GM23338 (cell line): ENCODE measurements around the gene POPDC3. TPM values are rescaled to one million over a fixed set of nuclear protein-coding genes. Genes with fewer than 3 reads are reported as not detected.

Experiments
- ATAC-seq: fragments of 200-7000 bp; cut with Tn5 transposase; 3 replicates; pipeline ENCODE4 v1.9.1; 2020
- DNase-seq: peaks from one replicate; pipeline ENCODE4 v3.0.0-alpha.2; 2015; ENCODE audit warnings: low spot score
- H2AFZ ChIP-seq: fragments of 200-600 bp; sonication (generic); 2 replicates; pipeline ENCODE4 v1.8.0; 2016; ENCODE audit warnings: antibody characterized with exemption, mild to moderate bottlenecking, moderate library complexity
- H3F3A ChIP-seq: fragments of 200-600 bp; sonication (generic); replicated peaks from 2 replicates; pipeline ENCODE4 v1.8.0; 2017; ENCODE audit warnings: antibody characterized with exemption, mixed run types, low read depth
- H3K27ac ChIP-seq: fragments of 200-600 bp; sonication (generic); 2 replicates; pipeline ENCODE4 v1.6.1; 2016; ENCODE audit warnings: low read depth
- H3K27me3 ChIP-seq: fragments of 200-600 bp; sonication (generic); 2 replicates; pipeline ENCODE4 v1.8.0; 2016; ENCODE audit warnings: mild to moderate bottlenecking, mixed run types, moderate library complexity; ENCODE audit not compliant: insufficient read depth
- H3K36me3 ChIP-seq: fragments of 200-600 bp; sonication (generic); 2 replicates; pipeline ENCODE4 v1.8.0; 2016; ENCODE audit warnings: mild to moderate bottlenecking; ENCODE audit not compliant: insufficient read depth
- H3K4me1 ChIP-seq: fragments of 200-600 bp; sonication (generic); 2 replicates; pipeline ENCODE4 v1.8.0; 2016; ENCODE audit warnings: mild to moderate bottlenecking, moderate library complexity; ENCODE audit not compliant: insufficient read depth
- H3K4me2 ChIP-seq: fragments of 200-600 bp; sonication (generic); 2 replicates; pipeline ENCODE4 v1.7.1; 2017; ENCODE audit warnings: mixed run types
- H3K4me3 ChIP-seq: fragments of 200-600 bp; sonication (generic); 2 replicates; pipeline ENCODE4 v1.6.1; 2016; ENCODE audit warnings: mixed run types
- H3K79me2 ChIP-seq: fragments of 200-600 bp; sonication (generic); replicated peaks from 2 replicates; pipeline ENCODE4 v1.8.0; 2017; ENCODE audit warnings: mild to moderate bottlenecking; ENCODE audit not compliant: insufficient read depth
- H3K9me2 ChIP-seq: fragments of 200-600 bp; sonication (generic); 2 replicates; pipeline ENCODE4 v1.8.0; 2017; ENCODE audit not compliant: insufficient read depth
- H4K20me1 ChIP-seq: fragments of 200-600 bp; sonication (generic); replicated peaks from 2 replicates; pipeline ENCODE4 v1.8.0; 2017; ENCODE audit warnings: mild to moderate bottlenecking; ENCODE audit not compliant: insufficient read depth
- H3K27ac Mint-ChIP-seq: 2 replicates; pipeline ENCODE4 v1.8.0; 2020; ENCODE audit warnings: inconsistent platforms, mild to moderate bottlenecking, moderate library complexity, mixed read lengths
- H3K27me3 Mint-ChIP-seq: 3 replicates; pipeline ENCODE4 v1.8.0; 2022; ENCODE audit warnings: low read depth, mild to moderate bottlenecking, moderate library complexity, mixed read lengths, inconsistent platforms; ENCODE audit not compliant: insufficient read depth, poor library complexity
- H3K36me3 Mint-ChIP-seq: 3 replicates; pipeline ENCODE4 v1.8.0; 2021; ENCODE audit warnings: low read depth, mild to moderate bottlenecking, inconsistent platforms, moderate library complexity, mixed read lengths
- H3K4me1 Mint-ChIP-seq: 3 replicates; pipeline ENCODE4 v1.8.0; 2020; ENCODE audit warnings: mild to moderate bottlenecking, inconsistent platforms, mixed read lengths
- H3K4me3 Mint-ChIP-seq: 3 replicates; pipeline ENCODE4 v1.8.0; 2021; ENCODE audit warnings: moderate library complexity, mild to moderate bottlenecking, inconsistent platforms, mixed read lengths
- H3K9me3 Mint-ChIP-seq: 3 replicates; pipeline ENCODE4 v1.8.0; 2020; ENCODE audit warnings: moderate library complexity, mild to moderate bottlenecking, inconsistent platforms, mixed read lengths
- CREB1 ChIP-seq: fragments of 250-450 bp; sonication (Bioruptor Pico); IDR thresholded peaks from 2 replicates; pipeline ENCODE4 v1.5.0; 2020; ENCODE audit warnings: low read depth, mild to moderate bottlenecking, moderate library complexity
- EZH2 ChIP-seq: fragments of 200-600 bp; sonication (generic); IDR thresholded peaks from one replicate; pipeline ENCODE4 v1.8.0; 2017; ENCODE audit warnings: antibody characterized with exemption, mild to moderate bottlenecking, low read depth; ENCODE audit not compliant: unreplicated experiment
- EZH2phosphoT487 ChIP-seq: fragments of 200-600 bp; sonication (generic); IDR thresholded peaks from one replicate; pipeline ENCODE4 v1.8.1; 2018; ENCODE audit warnings: antibody characterized with exemption; ENCODE audit not compliant: unreplicated experiment
- JUNB ChIP-seq: IDR thresholded peaks from one replicate; pipeline ENCODE4 v1.6.1; 2016; ENCODE audit warnings: antibody characterized with exemption; ENCODE audit not compliant: unreplicated experiment
- NANOG ChIP-seq: IDR thresholded peaks from 2 replicates; pipeline ENCODE4 v1.6.1; 2016; ENCODE audit warnings: antibody characterized with exemption, borderline replicate concordance
- POLR2AphosphoS5 ChIP-seq: IDR thresholded peaks from 2 replicates; pipeline ENCODE4 v1.6.1; 2016; ENCODE audit warnings: antibody characterized with exemption, low read depth
- REST ChIP-seq: IDR thresholded peaks from one replicate; pipeline ENCODE4 v1.6.1; 2018; ENCODE audit warnings: antibody characterized with exemption; ENCODE audit not compliant: unreplicated experiment
- STAT1 ChIP-seq: IDR thresholded peaks from one replicate; pipeline ENCODE4 v1.6.1; 2016; ENCODE audit warnings: antibody characterized with exemption; ENCODE audit not compliant: unreplicated experiment
- ZNF114 ChIP-seq: fragments of 250-450 bp; sonication (Bioruptor Pico); IDR thresholded peaks from 2 replicates; pipeline ENCODE4 v1.5.0; 2020; ENCODE audit warnings: mild to moderate bottlenecking, moderate library complexity
- ZNF331 ChIP-seq: fragments of 250-450 bp; sonication (Bioruptor Pico); IDR thresholded peaks from 2 replicates; pipeline ENCODE4 v1.5.0; 2020; ENCODE audit warnings: low read depth, mild to moderate bottlenecking, moderate library complexity
- polyA plus RNA-seq: library from polyadenylated mRNA; unstranded; fragments of >200 nt; fragmentation: Nextera tagmentation; extraction: Ambion mirVana; gene quantifications from 2 replicates; pipeline ENCODE4 v1.2.1, GENCODE V29; 2016
- total RNA-seq: library from RNA; depleted of rRNA; stranded (reverse); fragments of >200 nt; shearing (Covaris generic); gene quantifications from 2 replicates; pipeline ENCODE4 v1.2.3, GENCODE V29; 2014
- TF ChIP-seq, protein P1 (sequence below): fragments of 250-450 bp; sonication (Bioruptor Pico); IDR thresholded peaks from 2 replicates; pipeline ENCODE4 v1.5.0; 2020; ENCODE audit warnings: mild to moderate bottlenecking, moderate library complexity
- TF ChIP-seq, protein P2 (sequence below), 2 experiments: fragments of 200-600 bp in 1 of 2; sonication (generic) in 1 of 2; conservative IDR thresholded peaks; 2 replicates each; pipeline versions ENCODE4 v1.5.1 to v1.6.1; 2016 to 2017; ENCODE audit warnings: antibody characterized with exemption in 2 of 2, low read depth in 2 of 2, mild to moderate bottlenecking in 2 of 2, moderate library complexity in 1 of 2
- TF ChIP-seq, protein P3 (sequence below): IDR thresholded peaks from 2 replicates; pipeline ENCODE4 v1.6.1; 2016; ENCODE audit warnings: antibody characterized with exemption

Gene POPDC3
- total and polyA plus RNA-seq, 2 experiments from 2014 or later: 5.1 to 5.7 TPM

DNA sequence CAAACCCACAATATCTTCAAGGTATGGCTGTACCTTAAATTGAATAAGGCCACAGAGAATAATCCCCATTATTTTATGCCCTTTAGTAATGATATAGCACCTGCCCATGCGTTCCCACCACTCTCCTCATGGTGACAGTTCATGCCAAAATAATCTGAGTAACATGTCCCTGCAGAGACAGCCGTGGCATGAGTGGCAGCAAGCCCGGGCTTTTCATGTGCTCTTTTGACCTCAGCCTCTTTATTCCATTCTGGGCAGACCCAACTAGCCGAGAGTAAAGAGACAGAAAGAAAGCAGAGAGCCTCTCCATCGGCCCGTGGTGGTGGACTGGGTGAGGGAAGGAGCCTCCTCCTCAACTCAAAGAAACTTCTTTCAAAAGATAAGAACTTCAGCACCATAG lies 19.9 kb upstream of the POPDC3 start (continued):
- TF ChIP-seq, protein P1, sequence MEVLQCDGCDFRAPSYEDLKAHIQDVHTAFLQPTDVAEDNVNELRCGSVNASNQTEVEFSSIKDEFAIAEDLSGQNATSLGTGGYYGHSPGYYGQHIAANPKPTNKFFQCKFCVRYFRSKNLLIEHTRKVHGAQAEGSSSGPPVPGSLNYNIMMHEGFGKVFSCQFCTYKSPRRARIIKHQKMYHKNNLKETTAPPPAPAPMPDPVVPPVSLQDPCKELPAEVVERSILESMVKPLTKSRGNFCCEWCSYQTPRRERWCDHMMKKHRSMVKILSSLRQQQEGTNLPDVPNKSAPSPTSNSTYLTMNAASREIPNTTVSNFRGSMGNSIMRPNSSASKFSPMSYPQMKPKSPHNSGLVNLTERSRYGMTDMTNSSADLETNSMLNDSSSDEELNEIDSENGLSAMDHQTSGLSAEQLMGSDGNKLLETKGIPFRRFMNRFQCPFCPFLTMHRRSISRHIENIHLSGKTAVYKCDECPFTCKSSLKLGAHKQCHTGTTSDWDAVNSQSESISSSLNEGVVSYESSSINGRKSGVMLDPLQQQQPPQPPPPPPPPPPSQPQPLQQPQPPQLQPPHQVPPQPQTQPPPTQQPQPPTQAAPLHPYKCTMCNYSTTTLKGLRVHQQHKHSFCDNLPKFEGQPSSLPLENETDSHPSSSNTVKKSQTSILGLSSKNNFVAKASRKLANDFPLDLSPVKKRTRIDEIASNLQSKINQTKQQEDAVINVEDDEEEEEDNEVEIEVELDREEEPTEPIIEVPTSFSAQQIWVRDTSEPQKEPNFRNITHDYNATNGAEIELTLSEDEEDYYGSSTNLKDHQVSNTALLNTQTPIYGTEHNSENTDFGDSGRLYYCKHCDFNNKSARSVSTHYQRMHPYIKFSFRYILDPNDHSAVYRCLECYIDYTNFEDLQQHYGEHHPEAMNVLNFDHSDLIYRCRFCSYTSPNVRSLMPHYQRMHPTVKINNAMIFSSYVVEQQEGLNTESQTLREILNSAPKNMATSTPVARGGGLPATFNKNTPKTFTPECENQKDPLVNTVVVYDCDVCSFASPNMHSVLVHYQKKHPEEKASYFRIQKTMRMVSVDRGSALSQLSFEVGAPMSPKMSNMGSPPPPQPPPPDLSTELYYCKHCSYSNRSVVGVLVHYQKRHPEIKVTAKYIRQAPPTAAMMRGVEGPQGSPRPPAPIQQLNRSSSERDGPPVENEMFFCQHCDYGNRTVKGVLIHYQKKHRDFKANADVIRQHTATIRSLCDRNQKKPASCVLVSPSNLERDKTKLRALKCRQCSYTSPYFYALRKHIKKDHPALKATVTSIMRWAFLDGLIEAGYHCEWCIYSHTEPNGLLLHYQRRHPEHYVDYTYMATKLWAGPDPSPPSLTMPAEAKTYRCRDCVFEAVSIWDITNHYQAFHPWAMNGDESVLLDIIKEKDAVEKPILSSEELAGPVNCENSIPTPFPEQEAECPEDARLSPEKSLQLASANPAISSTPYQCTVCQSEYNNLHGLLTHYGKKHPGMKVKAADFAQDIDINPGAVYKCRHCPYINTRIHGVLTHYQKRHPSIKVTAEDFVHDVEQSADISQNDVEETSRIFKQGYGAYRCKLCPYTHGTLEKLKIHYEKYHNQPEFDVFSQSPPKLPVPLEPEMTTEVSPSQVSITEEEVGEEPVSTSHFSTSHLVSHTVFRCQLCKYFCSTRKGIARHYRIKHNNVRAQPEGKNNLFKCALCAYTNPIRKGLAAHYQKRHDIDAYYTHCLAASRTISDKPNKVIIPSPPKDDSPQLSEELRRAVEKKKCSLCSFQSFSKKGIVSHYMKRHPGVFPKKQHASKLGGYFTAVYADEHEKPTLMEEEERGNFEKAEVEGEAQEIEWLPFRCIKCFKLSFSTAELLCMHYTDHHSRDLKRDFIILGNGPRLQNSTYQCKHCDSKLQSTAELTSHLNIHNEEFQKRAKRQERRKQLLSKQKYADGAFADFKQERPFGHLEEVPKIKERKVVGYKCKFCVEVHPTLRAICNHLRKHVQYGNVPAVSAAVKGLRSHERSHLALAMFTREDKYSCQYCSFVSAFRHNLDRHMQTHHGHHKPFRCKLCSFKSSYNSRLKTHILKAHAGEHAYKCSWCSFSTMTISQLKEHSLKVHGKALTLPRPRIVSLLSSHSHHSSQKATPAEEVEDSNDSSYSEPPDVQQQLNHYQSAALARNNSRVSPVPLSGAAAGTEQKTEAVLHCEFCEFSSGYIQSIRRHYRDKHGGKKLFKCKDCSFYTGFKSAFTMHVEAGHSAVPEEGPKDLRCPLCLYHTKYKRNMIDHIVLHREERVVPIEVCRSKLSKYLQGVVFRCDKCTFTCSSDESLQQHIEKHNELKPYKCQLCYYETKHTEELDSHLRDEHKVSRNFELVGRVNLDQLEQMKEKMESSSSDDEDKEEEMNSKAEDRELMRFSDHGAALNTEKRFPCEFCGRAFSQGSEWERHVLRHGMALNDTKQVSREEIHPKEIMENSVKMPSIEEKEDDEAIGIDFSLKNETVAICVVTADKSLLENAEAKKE (CRISPR knock-in tag): no peak
- no peak for TF ChIP-seq NANOG
- no peak for TF ChIP-seq EZH2phosphoT487
- TF ChIP-seq, protein P2, sequence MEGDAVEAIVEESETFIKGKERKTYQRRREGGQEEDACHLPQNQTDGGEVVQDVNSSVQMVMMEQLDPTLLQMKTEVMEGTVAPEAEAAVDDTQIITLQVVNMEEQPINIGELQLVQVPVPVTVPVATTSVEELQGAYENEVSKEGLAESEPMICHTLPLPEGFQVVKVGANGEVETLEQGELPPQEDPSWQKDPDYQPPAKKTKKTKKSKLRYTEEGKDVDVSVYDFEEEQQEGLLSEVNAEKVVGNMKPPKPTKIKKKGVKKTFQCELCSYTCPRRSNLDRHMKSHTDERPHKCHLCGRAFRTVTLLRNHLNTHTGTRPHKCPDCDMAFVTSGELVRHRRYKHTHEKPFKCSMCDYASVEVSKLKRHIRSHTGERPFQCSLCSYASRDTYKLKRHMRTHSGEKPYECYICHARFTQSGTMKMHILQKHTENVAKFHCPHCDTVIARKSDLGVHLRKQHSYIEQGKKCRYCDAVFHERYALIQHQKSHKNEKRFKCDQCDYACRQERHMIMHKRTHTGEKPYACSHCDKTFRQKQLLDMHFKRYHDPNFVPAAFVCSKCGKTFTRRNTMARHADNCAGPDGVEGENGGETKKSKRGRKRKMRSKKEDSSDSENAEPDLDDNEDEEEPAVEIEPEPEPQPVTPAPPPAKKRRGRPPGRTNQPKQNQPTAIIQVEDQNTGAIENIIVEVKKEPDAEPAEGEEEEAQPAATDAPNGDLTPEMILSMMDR (conservative IDR thresholded peaks at IDR 0.05; ENCODE audit: low read depth in 2 of 2): no peak
- TF ChIP-seq EZH2: no peak

GRCh38 chr6:105196076-105196475 lies 16.3 kb upstream of the POPDC3 start:
- DNase-seq (no peak), ATAC-seq (no peak)
- Mint-ChIP-seq H3K4me1 (peaks cover 3% of the 10 kb centered on the region), H3K36me3 (peaks cover 3% of the 10 kb centered on the region; the same call in 1 of the 3 replicates), H3K9me3 (0 out of 3 replicates have a peak, but pooled peaks cover 5% of the 10 kb centered on the region), H3K27ac (no peak overlapping the region), H3K4me3 (no peak overlapping the region), H3K27me3 (no peaks in the 10 kb centered on the region)
- Histone ChIP-seq H3K27me3 (no peaks in the 10 kb centered on the region), H3K4me1 (peaks cover 6% of the 10 kb centered on the region; the same call in 1 of the 2 replicates), H3K27ac (no peak overlapping the region), H3K36me3 (no peaks in the 10 kb centered on the region; the same call in 1 of the 2 replicates), H3K79me2 (no peaks in the 10 kb centered on the region), H3K9me2 (no peaks in the 10 kb centered on the region), H4K20me1 (no peaks in the 10 kb centered on the region), H3K4me2 (no peak overlapping the region), H3K4me3 (no peak overlapping the region), H3F3A (no peaks in the 10 kb centered on the region), H2AFZ (no peak overlapping the region)
- TF ChIP-seq ZNF114 (CRISPR knock-in tag) (no peak), NANOG (no peak), CREB1 (CRISPR knock-in tag) (no peak), JUNB (no peak), STAT1 (no peak), ZNF331 (CRISPR knock-in tag) (no peak), REST (no peak), EZH2phosphoT487 (no peak), POLR2AphosphoS5 (no peak), EZH2 (no peak)
- TF ChIP-seq, protein P3, sequence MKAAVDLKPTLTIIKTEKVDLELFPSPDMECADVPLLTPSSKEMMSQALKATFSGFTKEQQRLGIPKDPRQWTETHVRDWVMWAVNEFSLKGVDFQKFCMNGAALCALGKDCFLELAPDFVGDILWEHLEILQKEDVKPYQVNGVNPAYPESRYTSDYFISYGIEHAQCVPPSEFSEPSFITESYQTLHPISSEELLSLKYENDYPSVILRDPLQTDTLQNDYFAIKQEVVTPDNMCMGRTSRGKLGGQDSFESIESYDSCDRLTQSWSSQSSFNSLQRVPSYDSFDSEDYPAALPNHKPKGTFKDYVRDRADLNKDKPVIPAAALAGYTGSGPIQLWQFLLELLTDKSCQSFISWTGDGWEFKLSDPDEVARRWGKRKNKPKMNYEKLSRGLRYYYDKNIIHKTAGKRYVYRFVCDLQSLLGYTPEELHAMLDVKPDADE: no peak
